NCI-H1417 (cell line): ENCODE results near the gene MIGA2.
"Not testable (repeated sequence)": the region's sequence is repeated elsewhere in the genome, so short reads cannot be mapped to it uniquely, and the experiment has no call there.

Source experiments
- DNase-seq, 3 experiments: peaks; one replicate each; lab custom pipeline; 2025; lab: John Stamatoyannopoulos, UW

MIGA2 gene

GRCh38 chr9:129100383-129101169 is 64.2 kb downstream of the MIGA2 start:
- no peak for DNase-seq

GRCh38 chr9:129101279-129101678 is 64.9 kb downstream of the MIGA2 start:
- DNase-seq = no peak

- no peak for DNase-seq
Measured at GRCh38 chr9:129102095-129102525, 65.7 kb downstream of the MIGA2 start.

GRCh38 chr9:129102791-129103594 is 66.6 kb downstream of the MIGA2 start:
- peak; percentile 12 to 62 (median 43) for DNase-seq

GRCh38 chr9:129103595-129103965 is 67.2 kb downstream of the MIGA2 start:
- no peak for DNase-seq

- DNase-seq = no peak
Measured at GRCh38 chr9:129104051-129104450, 67.6 kb downstream of the MIGA2 start.

GRCh38 chr9:129105857-129106694 is 69.7 kb downstream of the MIGA2 start:
- DNase-seq = no peak

- no peak for DNase-seq
Measured at GRCh38 chr9:129107651-129108050, 71.2 kb downstream of the MIGA2 start.

GRCh38 chr9:129108083-129108804 is 71.8 kb downstream of the MIGA2 start:
- DNase-seq = no peak

GRCh38 chr9:129108805-129109536 is 72.5 kb downstream of the MIGA2 start:
- no peak for DNase-seq

GRCh38 chr9:129109537-129109903 is 73.1 kb downstream of the MIGA2 start:
- DNase-seq = no peak

- peak in 1 of 3 experiments; percentile 60 for DNase-seq
Measured at GRCh38 chr9:129109952-129110739, 73.7 kb downstream of the MIGA2 start.

- peak; percentile 85 to 95 (median 93) for DNase-seq
Measured at GRCh38 chr9:129110740-129111527, 74.5 kb downstream of the MIGA2 start, which contains the start of the genes CRAT and PTPA. Gene CRAT (minus strand): TSS chr9:129110793. CDS start chr9:129110509, 284 bp downstream. Gene PTPA (plus strand): TSS chr9:129111415. CDS start chr9:129111601, 186 bp downstream.

GRCh38 chr9:129111528-129112151 is 75.2 kb downstream of the MIGA2 start:
- DNase-seq = peak; percentile 13 to 77 (median 75)

GRCh38 chr9:129112526-129112925 is 76.1 kb downstream of the MIGA2 start:
- not testable (repeated sequence) for DNase-seq

GRCh38 chr9:129113645-129114304 is 77.3 kb downstream of the MIGA2 start:
- no peak for DNase-seq

- DNase-seq = no peak
Measured at GRCh38 chr9:129118799-129119198, 82.4 kb downstream of the MIGA2 start.

- no peak for DNase-seq
Measured at GRCh38 chr9:129121483-129121882, 85.1 kb downstream of the MIGA2 start.
